ENCODE data around the gene ASPG. TPM values are rescaled to one million over a fixed set of nuclear protein-coding genes. Genes with fewer than 3 reads are reported as not detected.

The ASPG gene
- total and polyA plus RNA-seq, 3 donors from 2014 or later: 2.7 to 3.7 (median 3.3) TPM

DNA sequence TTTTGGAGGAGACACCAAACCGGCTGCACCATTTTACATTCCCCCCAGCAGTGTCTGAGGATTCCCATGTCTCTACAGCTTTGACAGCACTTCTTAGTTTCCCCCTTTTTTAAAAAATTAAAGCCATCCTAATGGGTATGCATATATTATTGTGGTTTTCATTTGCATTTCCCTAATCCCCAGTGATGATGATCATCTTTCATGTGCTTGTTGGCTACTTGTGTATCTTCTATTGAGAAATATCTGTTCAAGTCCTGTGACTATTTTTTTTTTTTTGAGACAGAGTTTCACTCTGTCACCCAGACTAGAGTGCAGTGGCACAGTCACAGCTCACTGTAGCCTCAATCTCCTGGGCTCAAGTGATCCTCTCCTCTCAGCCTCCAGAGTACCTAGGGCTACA lies 23.2 kb upstream of the ASPG start:
- TF ChIP-seq POLR2A (IDR thresholded peaks at IDR 0.05) (no peak), CTCF (IDR thresholded peaks at IDR 0.05) (no peak)
- Histone ChIP-seq H3K27ac (no peak overlapping the region), H3K4me3 (no peak overlapping the region), H3K4me1 (no peaks in the 10 kb centered on the region), H3K9me3 (no peaks in the 10 kb centered on the region), H3K27me3 (no peaks in the 10 kb centered on the region), H3K36me3 (ENCODE audit: low read depth, missing control alignments) (no peaks in the 10 kb centered on the region)
- intact Hi-C loops (cut with DNase I; ENCODE audit: low total_unique reads): no loop called here
- 83 to 92% methylated on average over 1 of the region's 1 CpG for WGBS, 2 donors
- DNase-seq: no peak

DNA sequence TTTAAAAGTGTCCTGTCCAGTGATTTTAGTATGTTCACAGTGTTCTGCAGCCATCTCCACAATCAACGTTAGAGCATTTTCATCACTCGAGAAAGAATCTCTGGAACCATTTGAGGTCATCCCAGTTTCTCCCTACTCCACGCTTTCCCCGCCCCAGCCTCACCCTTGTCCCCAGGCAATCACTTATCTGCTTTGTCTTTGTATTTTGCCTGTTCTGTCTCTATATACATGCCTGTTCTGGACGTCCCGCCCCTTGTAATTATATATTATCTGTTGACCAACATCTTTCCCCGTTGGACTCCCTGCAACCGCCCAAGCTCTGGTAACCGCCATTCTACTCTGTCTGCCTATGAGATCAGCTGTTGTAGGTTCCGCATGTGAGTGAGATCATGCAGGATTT lies 21.5 kb upstream of the ASPG start:
- intact Hi-C loops (cut with DNase I; ENCODE audit: low total_unique reads): no loop called here
- TF ChIP-seq POLR2A (IDR thresholded peaks at IDR 0.05): no peak
- TF ChIP-seq CTCF (IDR thresholded peaks at IDR 0.05): no peak
- WGBS, 2 donors: 78 to 90% methylated on average over 9 to 10 of the region's 10 CpGs
- DNase-seq: no peak
- Histone ChIP-seq H3K4me3 (no peak overlapping the region), H3K9me3 (no peaks in the 10 kb centered on the region), H3K27ac (no peak overlapping the region), H3K27me3 (no peaks in the 10 kb centered on the region), H3K4me1 (no peaks in the 10 kb centered on the region), H3K36me3 (ENCODE audit: low read depth, missing control alignments) (no peaks in the 10 kb centered on the region)

DNA sequence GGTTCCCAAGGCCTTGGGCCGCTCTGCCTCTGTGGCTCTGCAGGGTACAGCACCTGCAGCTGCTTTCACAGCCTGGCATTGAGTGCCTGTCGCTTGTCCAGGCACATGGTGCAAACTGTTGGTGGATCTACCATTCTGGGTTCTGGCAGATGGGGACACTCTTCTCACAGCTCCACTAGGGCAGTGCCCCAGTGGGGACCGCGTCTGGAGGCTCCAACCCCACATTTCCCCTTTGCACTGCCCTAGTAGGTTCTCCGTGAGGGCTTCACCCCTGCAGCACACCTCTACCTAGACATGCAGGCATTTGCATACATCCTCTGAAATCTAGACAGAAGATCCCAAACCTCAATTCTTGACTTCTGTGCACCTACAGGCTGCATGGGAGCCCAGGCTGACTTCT lies 19.2 kb upstream of the ASPG start:
- H3K27me3 ChIP-seq: no peaks in the 10 kb centered on the region
- TF ChIP-seq POLR2A (IDR thresholded peaks at IDR 0.05): no peak
- TF ChIP-seq CTCF (IDR thresholded peaks at IDR 0.05): no peak
- H3K4me3 ChIP-seq: no peak overlapping the region
- H3K36me3 ChIP-seq (ENCODE audit: low read depth, missing control alignments): no peaks in the 10 kb centered on the region
- intact Hi-C loops (cut with DNase I; ENCODE audit: low total_unique reads): no loop called here
- H3K27ac ChIP-seq: no peak overlapping the region
- no peak for DNase-seq
- H3K9me3 ChIP-seq: no peaks in the 10 kb centered on the region
- 89 to 96% methylated on average over 5 of the region's 5 CpGs for WGBS, 2 donors
- no peaks in the 10 kb centered on the region for H3K4me1 ChIP-seq

GRCh38 chr14:104066719-104067295 lies 18.7 kb upstream of the ASPG start:
- H3K27ac ChIP-seq: no peak overlapping the region
- H3K27me3 ChIP-seq: no peaks in the 10 kb centered on the region
- H3K36me3 ChIP-seq (ENCODE audit: low read depth, missing control alignments): no peaks in the 10 kb centered on the region
- 80 to 85% methylated on average over 4 of the region's 4 CpGs for WGBS, 2 donors
- no peaks in the 10 kb centered on the region for H3K9me3 ChIP-seq
- no peak for DNase-seq
- TF ChIP-seq CTCF (IDR thresholded peaks at IDR 0.05) (no peak), POLR2A (IDR thresholded peaks at IDR 0.05) (no peak)
- no peaks in the 10 kb centered on the region for H3K4me1 ChIP-seq
- H3K4me3 ChIP-seq: no peak overlapping the region
- intact Hi-C loops (cut with DNase I; ENCODE audit: low total_unique reads): no loop called here

GRCh38 chr14:104069541-104069940 lies 16.0 kb upstream of the ASPG start:
- 88 to 94% methylated on average over 7 of the region's 7 CpGs for WGBS, 2 donors

More at GRCh38 chr14:104069541-104069940, 16.0 kb upstream of the ASPG start:
- DNase-seq: no peak
- H3K36me3 ChIP-seq (ENCODE audit: low read depth, missing control alignments): no peaks in the 10 kb centered on the region
- no peak overlapping the region for H3K4me3 ChIP-seq
- no peaks in the 10 kb centered on the region for H3K4me1 ChIP-seq
- TF ChIP-seq POLR2A (IDR thresholded peaks at IDR 0.05) (no peak), CTCF (IDR thresholded peaks at IDR 0.05) (no peak)
- intact Hi-C loops (cut with DNase I; ENCODE audit: low total_unique reads): no loop called here
- H3K9me3 ChIP-seq: no peaks in the 10 kb centered on the region
- H3K27me3 ChIP-seq: no peaks in the 10 kb centered on the region
- no peak overlapping the region for H3K27ac ChIP-seq

Data from testis (tissue), 3 donors.